ENCODE results near the gene CNNM3.

GRCh38 chr2:96789245-96789617 is 26.8 kb upstream of the CNNM3 start:
- no peak for TF ChIP-seq CTCF (IDR thresholded peaks at IDR 0.05)
- no peak for TF ChIP-seq POLR2A (IDR thresholded peaks at IDR 0.05)

All from lower leg skin (tissue), 3 donors.